Activated naive CD8-positive, alpha-beta T cell (primary cell): Measurements from ENCODE around the gene NPIPA5.
"Not testable (repeated sequence)": the region's sequence is repeated elsewhere in the genome, so short reads cannot be mapped to it uniquely, and the experiment has no call there.

Source experiments
- H3K27ac Mint-ChIP-seq: one replicate; pipeline ENCODE4 v1.8.0; 2021; ENCODE audit warnings: mixed read lengths
- H3K27me3 Mint-ChIP-seq: one replicate; pipeline ENCODE4 v1.8.0; 2021; ENCODE audit warnings: mixed read lengths
- H3K36me3 Mint-ChIP-seq: one replicate; pipeline ENCODE4 v1.8.0; 2021; ENCODE audit warnings: mixed read lengths
- H3K4me1 Mint-ChIP-seq: one replicate; pipeline ENCODE4 v1.8.0; 2021; ENCODE audit warnings: low read depth, mixed read lengths
- H3K4me3 Mint-ChIP-seq: one replicate; pipeline ENCODE4 v1.8.0; 2021; ENCODE audit warnings: mild to moderate bottlenecking, mixed read lengths
- H3K9me3 Mint-ChIP-seq: one replicate; pipeline ENCODE4 v1.8.0; 2021; ENCODE audit warnings: low read depth, mixed read lengths

The NPIPA5 gene

DNA sequence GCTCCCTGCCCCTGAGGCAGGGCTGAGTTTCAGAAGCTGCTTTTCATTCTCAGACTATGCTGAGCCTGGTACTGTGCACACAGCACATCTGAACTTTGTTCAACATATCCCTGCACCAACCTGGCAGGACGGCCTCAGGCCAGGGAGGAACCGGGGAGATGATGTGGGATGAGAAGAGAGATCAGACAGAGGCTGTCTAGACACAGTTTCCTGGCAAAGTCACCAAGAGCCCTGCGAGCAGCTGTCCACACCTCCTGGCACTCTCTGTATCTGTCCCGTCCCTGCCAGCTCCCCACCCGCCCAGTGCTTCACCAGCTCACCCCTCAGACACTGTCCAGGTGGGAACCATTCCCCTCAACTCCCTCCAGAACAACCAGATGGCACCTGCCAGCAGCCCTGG lies 39.1 kb downstream of the NPIPA5 start:
- not testable (repeated sequence) for H3K36me3 Mint-ChIP-seq, H3K27me3 Mint-ChIP-seq, H3K4me3 Mint-ChIP-seq, H3K27ac Mint-ChIP-seq, H3K4me1 Mint-ChIP-seq, H3K9me3 Mint-ChIP-seq

DNA sequence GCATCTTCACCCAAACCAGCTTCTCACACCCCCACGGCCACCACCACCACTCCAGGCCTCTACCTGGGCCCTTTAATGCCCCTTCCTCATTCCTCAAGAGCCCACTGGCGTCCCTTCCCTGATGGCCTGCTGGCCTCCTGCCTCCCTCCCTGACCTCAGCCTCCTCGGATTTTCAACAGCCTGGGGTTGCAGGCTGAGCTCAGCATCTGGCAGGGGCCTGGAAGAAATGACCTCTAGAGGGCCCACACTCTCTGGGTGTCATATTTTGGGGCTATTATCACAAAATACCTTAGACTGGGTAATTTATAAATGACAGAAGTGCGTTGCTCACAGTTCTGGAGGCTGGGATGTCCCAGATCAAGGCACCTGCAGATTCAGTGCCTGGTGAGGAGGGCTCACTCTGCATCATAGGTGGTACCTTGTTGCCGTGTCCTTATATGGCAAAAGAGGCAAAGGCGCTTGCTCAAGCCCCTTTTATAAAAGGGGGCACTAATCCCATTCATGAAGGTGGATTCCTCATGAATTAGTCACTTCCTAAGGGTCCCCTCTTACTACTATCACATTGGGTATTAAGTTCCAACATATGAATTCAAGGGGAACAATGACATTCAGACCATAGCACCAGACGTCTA lies 40.0 kb downstream of the NPIPA5 start:
- not testable (repeated sequence) for H3K27ac Mint-ChIP-seq, H3K27me3 Mint-ChIP-seq, H3K4me3 Mint-ChIP-seq, H3K36me3 Mint-ChIP-seq, H3K4me1 Mint-ChIP-seq, H3K9me3 Mint-ChIP-seq

DNA sequence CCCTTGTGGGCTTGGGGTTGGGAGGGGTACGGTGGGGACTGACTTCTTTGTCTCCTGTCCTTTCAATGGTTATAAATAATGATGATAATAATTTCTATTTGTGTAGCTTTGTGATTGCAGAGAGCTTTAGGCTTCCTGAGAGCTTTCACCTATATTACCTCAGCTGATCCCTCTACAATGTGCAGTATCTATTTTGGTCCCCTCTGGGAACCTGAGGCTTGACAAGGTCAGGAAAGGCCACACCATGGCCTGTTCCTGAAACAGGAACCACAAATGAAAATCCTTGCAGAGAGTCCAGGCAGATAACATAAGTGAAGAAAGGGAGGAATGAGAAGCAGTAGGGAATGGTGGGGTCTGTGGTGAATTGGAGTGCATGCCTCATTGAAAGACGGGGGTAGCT lies 42.5 kb downstream of the NPIPA5 start:
- H3K27me3 Mint-ChIP-seq, H3K4me3 Mint-ChIP-seq, H3K4me1 Mint-ChIP-seq, H3K27ac Mint-ChIP-seq, H3K9me3 Mint-ChIP-seq, H3K36me3 Mint-ChIP-seq: not testable (repeated sequence)

DNA sequence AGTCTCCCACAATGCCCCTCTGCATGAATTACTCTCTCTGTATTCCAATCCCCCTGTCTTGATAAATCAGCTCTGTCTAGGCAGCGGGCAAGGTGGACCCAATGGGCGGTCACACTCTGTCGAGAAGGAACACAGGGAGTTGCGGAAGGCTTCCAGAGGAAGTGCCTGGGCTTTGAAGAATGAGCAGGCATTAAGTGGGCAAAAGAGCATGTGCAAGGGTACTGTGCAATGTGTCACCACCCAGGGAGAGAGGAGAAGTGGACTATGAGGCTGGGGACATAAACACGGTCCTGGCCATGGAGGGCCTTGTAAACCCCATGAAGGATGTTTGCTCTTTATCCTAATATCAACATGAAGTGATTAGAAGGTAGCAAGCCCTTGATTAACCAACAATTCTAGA lies 44.1 kb downstream of the NPIPA5 start:
- not testable (repeated sequence) for H3K4me3 Mint-ChIP-seq, H3K4me1 Mint-ChIP-seq, H3K27me3 Mint-ChIP-seq, H3K36me3 Mint-ChIP-seq, H3K9me3 Mint-ChIP-seq, H3K27ac Mint-ChIP-seq

GRCh38 chr16:15330978-15331377 lies 47.1 kb downstream of the NPIPA5 start:
- not testable (repeated sequence) for H3K27me3 Mint-ChIP-seq, H3K9me3 Mint-ChIP-seq, H3K4me1 Mint-ChIP-seq, H3K4me3 Mint-ChIP-seq, H3K27ac Mint-ChIP-seq, H3K36me3 Mint-ChIP-seq

- H3K4me1 Mint-ChIP-seq, H3K27me3 Mint-ChIP-seq, H3K9me3 Mint-ChIP-seq, H3K27ac Mint-ChIP-seq, H3K4me3 Mint-ChIP-seq, H3K36me3 Mint-ChIP-seq: not testable (repeated sequence)
These were observed 53.1 kb downstream of the NPIPA5 start for GRCh38 chr16:15324954-15325353.

DNA sequence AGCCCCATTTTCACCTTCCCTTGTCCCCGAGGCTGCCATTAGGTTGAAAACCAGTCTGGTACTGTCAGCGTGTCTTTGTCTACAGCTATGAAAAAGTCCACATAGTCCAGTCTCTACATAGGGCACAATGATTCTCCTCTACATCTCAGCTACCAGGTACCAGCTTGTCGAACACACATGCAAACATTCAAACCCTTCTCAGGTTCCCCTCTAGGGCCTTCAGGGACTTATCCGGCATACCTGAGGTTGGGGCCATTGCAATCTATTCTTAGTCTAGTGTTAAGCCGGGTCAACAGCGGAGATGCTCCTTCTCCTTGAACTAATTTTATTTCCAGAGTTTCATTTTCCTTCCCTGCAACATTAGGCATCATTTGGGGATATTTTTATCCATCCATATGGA lies 54.7 kb downstream of the NPIPA5 start:
- not testable (repeated sequence) for H3K4me1 Mint-ChIP-seq

GRCh38 chr16:15321221-15321620 lies 56.9 kb downstream of the NPIPA5 start:
- H3K4me3 Mint-ChIP-seq, H3K27ac Mint-ChIP-seq, H3K9me3 Mint-ChIP-seq, H3K4me1 Mint-ChIP-seq, H3K27me3 Mint-ChIP-seq, H3K36me3 Mint-ChIP-seq: not testable (repeated sequence)

More for the DNA sequence above, 54.7 kb downstream of the NPIPA5 start:
- not testable (repeated sequence) for H3K4me3 Mint-ChIP-seq, H3K9me3 Mint-ChIP-seq, H3K27ac Mint-ChIP-seq, H3K36me3 Mint-ChIP-seq, H3K27me3 Mint-ChIP-seq

DNA sequence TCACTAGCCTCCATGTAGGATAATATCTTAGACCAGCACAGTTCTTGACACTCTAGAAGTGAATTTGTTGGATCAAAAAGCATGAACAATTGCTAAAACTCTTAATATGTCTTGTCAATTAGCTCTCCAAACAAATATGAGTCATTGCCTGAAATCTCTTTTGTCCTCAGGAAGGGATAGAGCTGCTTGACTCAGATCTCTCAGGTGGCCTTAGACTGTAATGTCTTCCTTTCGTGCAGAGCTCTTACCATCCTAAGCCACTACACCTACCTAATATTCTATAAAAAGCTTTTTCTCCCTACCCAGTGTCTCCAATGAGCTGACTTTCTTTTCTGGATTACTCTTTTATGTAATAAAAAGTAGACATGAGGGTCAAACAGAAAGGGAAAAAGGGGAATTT lies 63.5 kb downstream of the NPIPA5 start:
- not testable (repeated sequence) for H3K36me3 Mint-ChIP-seq, H3K4me3 Mint-ChIP-seq, H3K9me3 Mint-ChIP-seq, H3K27ac Mint-ChIP-seq, H3K27me3 Mint-ChIP-seq, H3K4me1 Mint-ChIP-seq
